B cell (primary cell): ENCODE data around the gene GOLGB1. TPM values are rescaled to one million over a fixed set of nuclear protein-coding genes. Genes with fewer than 3 reads are reported as not detected.

ENCODE experiments used
- ATAC-seq: fragments of 200-7000 bp; cut with Tn5 transposase; one replicate; pipeline ENCODE4 v1.10.0; 2021; ENCODE audit warnings: low read depth, mild to moderate bottlenecking, moderate number of reproducible peaks, moderate library complexity
- CTCF ChIA-PET: fragments of 350-600 bp; sonication (Branson Sonifier 250); formaldehyde crosslinking; loops from one replicate; lab custom pipeline; 2021; ENCODE audit warnings: antibody characterized with exemption, inconsistent platforms; lab: Charles Lee
- POLR2A ChIA-PET: fragments of 350-600 bp; sonication (Branson Sonifier 250); formaldehyde crosslinking; loops from one replicate; lab custom pipeline; 2021; ENCODE audit warnings: antibody characterized with exemption; lab: Charles Lee
- DNase-seq: peaks from one replicate; pipeline ENCODE4 v3.0.0; 2013
- H2AFZ ChIP-seq: 2 replicates; pipeline ENCODE4 v1.6.1; 2012; ENCODE audit warnings: mild to moderate bottlenecking, low read depth, low read length; ENCODE audit not compliant: insufficient read depth, poor library complexity, severe bottlenecking
- H3K27ac ChIP-seq, 2 donors: 1 replicate in 1 of 2; 2 replicates in 1 of 2; pipeline ENCODE4 v1.5.1; 2012 to 2013; ENCODE audit warnings: low read length in 2 of 2, mild to moderate bottlenecking in 2 of 2, moderate library complexity in 1 of 2
- H3K27me3 ChIP-seq, 4 experiments: fragments of 200-600 bp in 1 of 4; sonication (generic) in 1 of 4; replicated peaks in 1 of 4; 1 replicate in 2 of 4; 2 replicates in 2 of 4; pipeline versions ENCODE4 v1.6.1 to v1.7.0; 2013 to 2016; ENCODE audit warnings: low read length in 3 of 4, mild to moderate bottlenecking in 2 of 4, mixed read lengths in 1 of 4, moderate library complexity in 1 of 4; ENCODE audit not compliant: insufficient read depth in 4 of 4, control insufficient read depth in 3 of 4; ENCODE audit errors: control extremely low read depth in 1 of 4
- H3K36me3 ChIP-seq, 2 experiments: replicated peaks in 1 of 2; 1 replicate in 1 of 2; 2 replicates in 1 of 2; pipeline versions ENCODE4 v1.6.1 to v1.7.1; 2013; ENCODE audit warnings: low read length in 1 of 2; ENCODE audit not compliant: insufficient read depth in 2 of 2, control insufficient read depth in 1 of 2; ENCODE audit errors: control extremely low read depth in 1 of 2, extremely low read depth in 1 of 2
- H3K4me1 ChIP-seq, 2 donors: fragments of 200-600 bp in 1 of 2; sonication (generic) in 1 of 2; 1 replicate in 1 of 2; 2 replicates in 1 of 2; pipeline versions ENCODE4 v1.5.1 to v1.6.1; 2013 to 2017; ENCODE audit warnings: low read length in 2 of 2; ENCODE audit not compliant: control insufficient read depth in 2 of 2, insufficient read depth in 2 of 2
- H3K4me2 ChIP-seq: replicated peaks from 2 replicates; pipeline ENCODE3; 2012; ENCODE audit warnings: mild to moderate bottlenecking, low read depth, low read length; ENCODE audit not compliant: poor library complexity, severe bottlenecking
- H3K4me3 ChIP-seq, 5 experiments: fragments of 200-600 bp in 1 of 5; sonication (generic) in 1 of 5; 1 replicate in 3 of 5; 2 replicates in 2 of 5; pipeline versions ENCODE4 v1.5.1 to v1.7.0; 2011 to 2016; ENCODE audit warnings: low read length in 4 of 5, mild to moderate bottlenecking in 4 of 5, low read depth in 2 of 5, control low read depth in 1 of 5, moderate library complexity in 1 of 5; ENCODE audit not compliant: insufficient read depth in 1 of 5; ENCODE audit errors: control extremely low read depth in 1 of 5, extremely low read depth in 1 of 5
- H3K79me2 ChIP-seq: fragments of 200-600 bp; sonication (generic); one replicate; pipeline ENCODE4 v1.6.0; 2016; ENCODE audit warnings: low read length; ENCODE audit not compliant: control insufficient read depth, insufficient read depth
- H3K9ac ChIP-seq: fragments of 200-600 bp; sonication (generic); 2 replicates; pipeline ENCODE4 v1.6.1; 2017; ENCODE audit warnings: mild to moderate bottlenecking, low read length, moderate library complexity
- H3K9me3 ChIP-seq, 3 donors: one replicate each; pipeline versions ENCODE4 v1.6.1 to v1.7.1; 2013; ENCODE audit warnings: low read length in 2 of 3; ENCODE audit not compliant: control insufficient read depth in 2 of 3, insufficient read depth in 1 of 3; ENCODE audit errors: control extremely low read depth in 1 of 3
- H4K20me1 ChIP-seq: 2 replicates; pipeline ENCODE4 v1.6.0; 2012; ENCODE audit warnings: mild to moderate bottlenecking, low read length; ENCODE audit not compliant: insufficient read depth, control insufficient read depth, poor library complexity, severe bottlenecking
- H3K27ac Mint-ChIP-seq: one replicate; pipeline ENCODE4 v1.8.0; 2021; ENCODE audit warnings: mixed read lengths
- H3K27me3 Mint-ChIP-seq: one replicate; pipeline ENCODE4 v1.8.0; 2021; ENCODE audit warnings: mixed read lengths
- H3K4me1 Mint-ChIP-seq: one replicate; pipeline ENCODE4 v1.8.0; 2021; ENCODE audit warnings: mixed read lengths
- H3K4me3 Mint-ChIP-seq: one replicate; pipeline ENCODE4 v1.8.0; 2021; ENCODE audit warnings: mixed read lengths
- H3K9me3 Mint-ChIP-seq: one replicate; pipeline ENCODE4 v1.8.0; 2022; ENCODE audit warnings: mixed read lengths; ENCODE audit not compliant: insufficient read depth
- EZH2 ChIP-seq: IDR thresholded peaks from 2 replicates; pipeline ENCODE4 v1.6.1; 2012; ENCODE audit warnings: borderline replicate concordance, low read depth, mild to moderate bottlenecking, moderate library complexity, low read length; ENCODE audit not compliant: insufficient read depth, poor library complexity, severe bottlenecking
- WGBS: methylation state at CpG from one replicate; pipeline ENCODE4 v1.1.5; 2013; ENCODE audit warnings: missing lambda C conversion rate; ENCODE audit not compliant: insufficient coverage; 5-methylcytosine and 5-hydroxymethylcytosine counted together
- intact Hi-C: fragments of 100-400 bp; cut with micrococcal nuclease; formaldehyde crosslinking; loops from one replicate; pipeline ENCODE4 v1.10.0; 2022
- polyA plus RNA-seq: library from polyadenylated mRNA; depleted of rRNA; stranded (reverse); fragments of >200 nt; gene quantifications from 2 replicates; pipeline ENCODE4 v1.2.3, GENCODE V29; 2012
- total RNA-seq, 2 donors: library from RNA; stranded (reverse); fragments of 120-200 nt in 1 of 2; gene quantifications; 1 replicate in 1 of 2; 2 replicates in 1 of 2; pipeline versions ENCODE4 v1.2.3 to v1.2.4, GENCODE V29; 2013 to 2022
- TF ChIP-seq, protein P1 (sequence below): fragments of 200-600 bp; IDR thresholded peaks from one replicate; pipeline ENCODE4 v1.8.0; 2022; ENCODE audit warnings: antibody characterized with exemption, mild to moderate bottlenecking

Gene GOLGB1
- total and polyA plus RNA-seq, 2 donors (not counting 1 experiment from before 2014, with no cell fraction given) = 6.2 to 58.7 TPM

DNA sequence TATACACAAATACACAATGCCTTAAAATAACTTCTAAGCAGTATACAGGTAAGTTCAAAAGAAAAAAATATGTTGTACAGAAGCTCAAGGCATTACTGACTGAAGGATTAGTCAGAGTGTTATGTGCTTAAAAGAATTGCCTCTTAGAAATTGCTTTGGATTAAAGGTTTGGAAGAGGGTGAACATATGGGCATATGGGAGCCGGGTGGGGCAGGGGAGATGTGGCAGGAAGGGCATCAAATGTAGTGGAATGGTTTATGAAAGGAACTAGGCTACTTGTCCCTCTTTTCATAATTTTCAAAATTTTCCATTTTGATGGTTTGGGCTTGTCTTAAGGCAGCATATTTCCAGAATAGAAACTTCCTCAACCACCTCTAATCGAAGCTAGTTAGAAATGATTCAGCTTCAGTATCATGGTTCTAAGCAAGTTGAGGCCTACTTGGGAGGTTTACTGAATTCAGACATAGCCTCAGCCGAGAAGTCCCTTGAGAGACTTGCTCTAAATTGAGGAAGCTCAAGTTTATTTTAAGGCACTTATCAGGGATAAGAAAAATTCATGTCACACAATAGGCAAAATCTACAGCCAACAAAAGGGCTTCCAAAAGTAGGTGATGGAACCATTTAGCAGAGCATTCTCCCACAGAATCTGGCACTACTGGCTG, 10.1 kb upstream of the GOLGB1 start:
- no peak for TF ChIP-seq EZH2
- TF ChIP-seq, protein P1, sequence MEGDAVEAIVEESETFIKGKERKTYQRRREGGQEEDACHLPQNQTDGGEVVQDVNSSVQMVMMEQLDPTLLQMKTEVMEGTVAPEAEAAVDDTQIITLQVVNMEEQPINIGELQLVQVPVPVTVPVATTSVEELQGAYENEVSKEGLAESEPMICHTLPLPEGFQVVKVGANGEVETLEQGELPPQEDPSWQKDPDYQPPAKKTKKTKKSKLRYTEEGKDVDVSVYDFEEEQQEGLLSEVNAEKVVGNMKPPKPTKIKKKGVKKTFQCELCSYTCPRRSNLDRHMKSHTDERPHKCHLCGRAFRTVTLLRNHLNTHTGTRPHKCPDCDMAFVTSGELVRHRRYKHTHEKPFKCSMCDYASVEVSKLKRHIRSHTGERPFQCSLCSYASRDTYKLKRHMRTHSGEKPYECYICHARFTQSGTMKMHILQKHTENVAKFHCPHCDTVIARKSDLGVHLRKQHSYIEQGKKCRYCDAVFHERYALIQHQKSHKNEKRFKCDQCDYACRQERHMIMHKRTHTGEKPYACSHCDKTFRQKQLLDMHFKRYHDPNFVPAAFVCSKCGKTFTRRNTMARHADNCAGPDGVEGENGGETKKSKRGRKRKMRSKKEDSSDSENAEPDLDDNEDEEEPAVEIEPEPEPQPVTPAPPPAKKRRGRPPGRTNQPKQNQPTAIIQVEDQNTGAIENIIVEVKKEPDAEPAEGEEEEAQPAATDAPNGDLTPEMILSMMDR = no peak
- DNase-seq = no peak
- Histone ChIP-seq H3K9ac (no peak overlapping the region), H4K20me1 (no peaks in the 10 kb centered on the region), H3K4me1 (peaks cover 8 to 12% of the 10 kb centered on the region in 2 donors), H2AFZ (peak overlapping the region; percentile 35), H3K4me3 (no peak overlapping the region), H3K9me3 (no peaks in the 10 kb centered on the region), H3K27me3 (no peaks in the 10 kb centered on the region), H3K27ac (no peak overlapping the region), H3K79me2 (no peaks in the 10 kb centered on the region), H3K4me2 (no peak overlapping the region), H3K36me3 (no peaks in the 10 kb centered on the region)
- no peak overlapping the region for H3K4me3 Mint-ChIP-seq
- POLR2A ChIA-PET = no interaction called here
- peak overlapping the region; percentile 3 for H3K27ac Mint-ChIP-seq
- CTCF ChIA-PET = interaction anchor here (0.9 kb wide), 1 partner anchor 10 kb away, joined by 3 read pairs; no protein-coding TSS in a partner anchor
- intact Hi-C loops = no loop called here
- no peak for ATAC-seq
- peaks cover 19% of the 10 kb centered on the region for H3K4me1 Mint-ChIP-seq
- H3K27me3 Mint-ChIP-seq = no peaks in the 10 kb centered on the region
- H3K9me3 Mint-ChIP-seq = no peaks in the 10 kb centered on the region
- WGBS = no CpG with 5 or more reads among the region's 3 CpGs

DNA sequence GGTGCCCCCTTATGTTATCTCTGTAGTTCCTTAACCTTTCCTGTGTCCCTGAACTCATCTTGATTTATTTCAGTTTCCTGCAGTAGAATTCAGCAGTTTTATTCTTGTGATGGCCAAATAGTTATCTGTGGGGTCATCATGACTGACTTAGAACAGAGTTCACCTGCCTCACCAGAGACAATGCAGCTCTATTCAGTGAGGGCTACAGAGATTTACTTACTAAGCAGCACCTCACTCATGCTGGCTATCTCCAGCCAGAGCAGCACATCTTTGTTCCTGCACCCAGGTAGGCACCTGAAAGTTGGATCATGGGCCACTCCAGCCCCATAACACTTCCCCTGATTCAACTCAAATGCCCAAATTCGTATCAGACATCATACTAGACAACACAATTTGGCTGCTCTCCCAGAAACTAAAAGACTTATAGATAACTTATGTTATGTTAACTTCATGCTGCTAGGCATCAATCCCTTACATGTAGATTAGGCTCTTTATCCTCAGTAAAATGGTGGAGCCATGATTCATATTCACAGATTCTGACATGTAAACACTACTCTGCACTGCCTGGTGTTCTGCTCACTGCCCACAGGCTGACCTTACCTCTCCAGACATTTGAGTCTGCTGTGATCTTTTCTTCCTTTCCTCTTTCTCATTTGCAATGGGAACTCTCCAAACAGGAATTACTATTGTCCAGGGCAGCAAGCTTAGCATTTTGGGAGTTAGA, 9.3 kb upstream of the GOLGB1 start:
- no peak overlapping the region for H3K9ac ChIP-seq
- no peaks in the 10 kb centered on the region for H3K79me2 ChIP-seq
- TF ChIP-seq, protein P1 = no peak
- TF ChIP-seq EZH2 = no peak
- no peaks in the 10 kb centered on the region for H3K27me3 ChIP-seq
- ATAC-seq (no peak), DNase-seq (no peak)
- CTCF ChIA-PET = no interaction called here
- H3K36me3 ChIP-seq = no peaks in the 10 kb centered on the region
- peaks cover 19% of the 10 kb centered on the region for H3K4me1 Mint-ChIP-seq
- intact Hi-C loops = no loop called here
- H3K27me3 Mint-ChIP-seq = no peaks in the 10 kb centered on the region
- H3K4me2 ChIP-seq = no peak overlapping the region
- H3K27ac Mint-ChIP-seq = no peak overlapping the region
- H3K4me3 Mint-ChIP-seq = no peak overlapping the region
- H3K4me1 ChIP-seq = peaks cover 8 to 12% of the 10 kb centered on the region in 2 donors
- no peak overlapping the region for H3K27ac ChIP-seq
- H3K9me3 Mint-ChIP-seq = no peaks in the 10 kb centered on the region
- peak overlapping the region; percentile 0 for H2AFZ ChIP-seq
- POLR2A ChIA-PET = no interaction called here
- H4K20me1 ChIP-seq = no peaks in the 10 kb centered on the region
- WGBS = no CpG with 5 or more reads among the region's 1 CpG
- H3K9me3 ChIP-seq = no peaks in the 10 kb centered on the region
- no peak overlapping the region for H3K4me3 ChIP-seq
